CMK (cell line): ENCODE measurements around the gene DDX56.

Source experiments
- DNase-seq: peaks from one replicate; pipeline ENCODE4 v3.0.0-alpha.2; 2010; ENCODE audit warnings: low read depth

Gene DDX56

GRCh38 chr7:44595934-44596635, 22.4 kb upstream of the DDX56 start:
- no peak for DNase-seq

GRCh38 chr7:44590910-44591309, 17.2 kb upstream of the DDX56 start:
- DNase-seq: no peak

DNA sequence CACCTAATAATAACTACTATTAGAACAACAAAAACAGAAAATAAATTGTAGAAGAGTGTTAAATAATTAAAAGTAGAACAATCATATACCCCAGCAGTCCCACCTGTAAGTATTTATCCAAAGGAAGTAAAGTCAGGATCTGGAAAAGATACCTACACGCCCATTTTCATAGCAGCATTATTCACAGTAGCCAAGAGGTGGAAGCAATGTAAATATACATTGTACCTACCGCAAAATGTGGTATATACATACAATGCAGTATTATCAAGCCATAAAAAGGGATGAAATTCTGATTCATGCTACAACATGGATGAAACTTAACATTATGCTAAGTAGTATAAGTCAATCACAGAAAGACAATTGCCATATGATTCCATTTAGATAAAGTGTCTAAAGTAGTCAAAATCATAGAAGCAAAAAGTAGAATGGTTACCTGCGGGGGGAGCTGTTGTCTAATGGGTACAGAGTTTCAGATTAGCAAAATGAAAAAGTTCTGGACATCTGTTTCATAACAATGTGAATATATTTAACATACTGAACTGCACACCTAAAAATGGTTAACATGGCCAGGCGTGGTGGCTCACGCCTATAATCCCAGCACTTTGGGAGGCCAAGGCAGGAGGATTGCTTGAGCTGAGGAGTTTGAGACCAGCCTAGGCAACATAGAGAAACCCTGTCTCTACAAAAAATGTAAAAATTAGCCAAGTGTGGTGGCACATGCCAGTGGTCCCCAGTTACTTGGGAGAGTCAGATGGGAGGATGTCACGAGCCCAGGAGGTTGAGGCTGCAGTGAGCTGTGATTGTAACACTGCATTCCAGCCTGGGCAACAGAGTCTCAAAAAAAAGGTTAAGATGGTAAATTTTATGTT, 14.4 kb upstream of the DDX56 start:
- DNase-seq: no peak

- DNase-seq: no peak
Observed at GRCh38 chr7:44583146-44583865, 9.6 kb upstream of the DDX56 start.

DNA sequence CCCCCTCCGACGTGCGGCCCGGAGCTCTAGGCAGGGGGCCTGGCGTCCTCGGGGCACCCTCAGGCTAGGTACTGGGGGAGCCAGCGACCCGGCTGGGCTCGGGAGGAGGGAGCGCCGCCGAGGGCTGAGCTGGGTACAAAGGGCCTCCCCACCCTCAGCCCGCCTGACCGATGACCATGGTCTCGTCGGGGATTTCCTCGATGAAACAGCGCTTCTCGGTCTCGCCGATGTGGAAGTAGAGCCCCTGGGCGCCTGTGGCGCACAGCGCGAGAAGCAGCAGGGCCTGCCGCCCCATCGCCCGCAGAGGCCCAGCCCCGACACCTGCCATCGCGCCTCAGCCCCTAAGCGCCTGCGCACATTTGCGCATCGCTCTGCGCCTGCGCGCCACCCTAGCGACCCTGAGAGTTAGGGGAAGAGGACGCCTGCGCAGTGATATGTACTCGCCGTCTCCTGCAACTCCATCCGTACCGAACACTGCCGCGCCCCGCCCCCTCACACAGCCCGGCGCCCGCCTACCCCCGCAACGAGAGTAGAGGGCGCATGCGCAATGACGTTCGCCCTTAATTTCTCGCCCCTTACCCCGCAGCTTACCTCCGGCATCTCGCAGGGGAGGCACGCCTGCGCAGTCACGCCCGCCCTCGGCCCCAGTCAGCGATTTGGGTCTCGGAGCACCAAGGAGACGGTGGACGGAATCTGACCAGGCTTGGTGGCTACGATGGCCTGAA, 8.3 kb upstream of the DDX56 start, which contains the start of gene TMED4:
TMED4 (minus strand) TSS at position 353 of the 725 bp plus-strand sequence; CDS start at position 328, 25 bp downstream.
- DNase-seq: peak; percentile 95

GRCh38 chr7:44580945-44581878, 7.5 kb upstream of the DDX56 start:
- no peak for DNase-seq

DNA sequence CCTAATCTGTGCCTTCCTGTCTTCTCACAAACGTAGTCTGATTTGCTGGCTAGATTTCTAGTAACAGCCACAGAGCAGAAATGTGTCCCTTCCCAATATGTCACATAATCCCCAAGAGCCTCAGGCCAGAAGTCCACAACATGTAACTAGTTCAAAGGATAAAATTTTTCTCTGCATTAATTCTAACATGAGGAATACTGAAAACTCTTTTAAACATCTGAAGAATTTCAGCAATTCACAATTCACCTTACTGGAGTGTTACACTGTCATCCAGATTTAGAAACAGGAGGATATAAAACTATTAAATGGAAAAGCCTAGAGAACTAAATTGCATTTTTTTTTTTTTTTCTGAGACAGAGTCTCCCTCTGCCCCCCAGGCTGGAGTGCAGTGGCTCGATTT, 2.5 kb upstream of the DDX56 start:
- no peak for DNase-seq

GRCh38 chr7:44575054-44575453, 1.3 kb upstream of the DDX56 start:
- DNase-seq: no peak

DNA sequence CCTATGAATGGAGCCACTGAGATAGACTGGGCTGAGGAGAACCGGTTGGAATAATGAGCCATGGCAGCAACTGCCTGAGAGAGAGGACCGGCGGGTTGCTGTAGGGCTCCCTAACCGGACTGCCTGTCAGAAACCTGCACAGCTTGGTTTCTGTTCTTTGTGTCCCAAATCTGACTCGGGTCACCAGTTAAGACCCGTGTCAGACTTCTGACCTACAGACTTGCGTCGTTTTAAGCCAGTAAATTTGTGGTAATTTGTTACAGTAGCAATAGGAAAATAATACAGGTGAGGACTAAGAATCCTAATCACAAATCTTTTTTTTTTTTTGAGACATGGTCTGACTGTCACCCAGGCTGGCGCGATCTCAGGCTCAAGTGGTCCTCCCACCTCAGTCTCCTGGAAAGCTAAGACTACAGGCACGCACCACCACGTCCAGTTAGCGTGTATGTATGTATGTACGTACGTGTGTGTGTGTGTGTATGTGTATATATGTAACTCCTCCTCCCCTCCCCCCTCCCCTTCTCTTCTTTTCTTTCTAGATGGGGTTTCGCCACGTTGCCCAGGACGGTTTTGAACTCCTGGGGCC, 672 bp upstream of the DDX56 start:
- no peak for DNase-seq

DNA sequence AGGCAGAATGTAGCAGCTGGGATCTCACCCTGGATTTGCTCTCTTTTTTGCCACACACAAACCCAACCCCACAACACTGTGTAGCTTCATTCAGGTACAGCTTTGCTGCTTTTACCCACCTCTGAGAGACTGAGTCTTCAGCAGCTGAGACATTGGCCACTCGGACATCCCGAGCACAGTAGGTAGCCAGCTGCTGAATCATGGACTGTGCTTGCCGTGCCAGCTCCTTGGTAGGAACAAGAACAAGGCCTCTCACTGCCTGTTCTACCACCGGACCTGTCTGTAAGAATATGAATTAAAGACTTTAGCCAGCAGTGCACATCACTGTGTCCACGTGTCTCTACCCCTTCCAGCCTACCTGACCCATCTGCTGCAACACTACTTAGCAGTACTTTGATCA, 937 bp downstream of the DDX56 start:
- no peak for DNase-seq

DNA sequence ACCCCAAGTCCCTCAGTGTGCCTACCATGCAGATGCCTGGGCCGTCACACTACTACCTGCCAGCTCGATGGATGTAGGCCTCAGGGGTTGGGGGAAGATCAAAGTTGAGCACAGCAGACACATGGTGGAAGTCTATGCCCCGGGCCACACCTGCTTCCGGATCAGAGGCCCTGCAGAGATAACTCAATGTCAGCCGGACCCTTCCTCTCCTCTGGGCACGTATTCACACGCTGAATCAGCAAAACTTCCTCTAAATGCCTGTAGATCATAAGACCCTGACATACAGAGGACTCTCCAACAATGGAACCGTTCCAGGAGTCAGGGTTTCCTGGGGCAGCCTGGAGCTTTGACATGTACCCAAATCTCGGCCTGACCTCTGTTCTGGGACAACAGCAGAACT, 3.7 kb downstream of the DDX56 start:
- DNase-seq: no peak

- DNase-seq: no peak
Observed at GRCh38 chr7:44568771-44569560, 4.7 kb downstream of the DDX56 start.

- no peak for DNase-seq
Observed at GRCh38 chr7:44567884-44568283, 5.8 kb downstream of the DDX56 start.

- DNase-seq: no peak
Observed at GRCh38 chr7:44566680-44567079, 7.0 kb downstream of the DDX56 start.

- DNase-seq: no peak
Observed at GRCh38 chr7:44565795-44566559, 7.7 kb downstream of the DDX56 start.

- no peak for DNase-seq
Observed at GRCh38 chr7:44565097-44565794, 8.5 kb downstream of the DDX56 start.

- no peak for DNase-seq
Observed at GRCh38 chr7:44564606-44565005, 9.1 kb downstream of the DDX56 start.

DNA sequence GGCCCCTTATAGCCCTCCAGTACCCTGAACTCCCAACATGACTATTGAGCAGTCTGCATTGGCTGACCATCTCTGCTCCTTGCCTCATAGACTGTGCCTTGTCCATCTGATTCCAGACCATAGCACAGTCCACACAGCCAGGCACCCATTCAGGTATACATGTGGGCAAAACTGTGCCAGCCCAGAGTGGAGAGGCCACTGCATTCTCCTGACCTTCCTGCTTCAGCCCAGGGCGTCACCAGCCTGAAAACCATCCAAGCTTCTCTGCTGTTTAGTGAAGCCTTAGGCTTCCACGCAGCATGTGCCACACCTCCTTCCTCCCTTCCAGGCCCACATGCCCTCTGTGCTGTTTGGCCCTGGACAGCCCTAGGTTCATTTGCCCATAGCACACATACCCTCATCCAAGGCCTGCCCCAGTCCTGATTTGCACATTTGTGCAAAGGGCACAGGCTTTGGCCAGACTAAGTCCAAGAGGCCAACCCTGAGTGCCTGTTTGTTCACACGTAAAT, 10.5 kb downstream of the DDX56 start:
- no peak for DNase-seq
